ENCODE data around the gene THADA. TPM values are rescaled to one million over a fixed set of nuclear protein-coding genes. Genes with fewer than 3 reads are reported as not detected.
"Not testable (repeated sequence)": the region's sequence is repeated elsewhere in the genome, so short reads cannot be mapped to it uniquely, and the experiment has no call there.

THADA gene
- total and polyA plus RNA-seq, 5 experiments from 2014 or later = 9.2 to 40.3 (median 15.5) TPM

DNA sequence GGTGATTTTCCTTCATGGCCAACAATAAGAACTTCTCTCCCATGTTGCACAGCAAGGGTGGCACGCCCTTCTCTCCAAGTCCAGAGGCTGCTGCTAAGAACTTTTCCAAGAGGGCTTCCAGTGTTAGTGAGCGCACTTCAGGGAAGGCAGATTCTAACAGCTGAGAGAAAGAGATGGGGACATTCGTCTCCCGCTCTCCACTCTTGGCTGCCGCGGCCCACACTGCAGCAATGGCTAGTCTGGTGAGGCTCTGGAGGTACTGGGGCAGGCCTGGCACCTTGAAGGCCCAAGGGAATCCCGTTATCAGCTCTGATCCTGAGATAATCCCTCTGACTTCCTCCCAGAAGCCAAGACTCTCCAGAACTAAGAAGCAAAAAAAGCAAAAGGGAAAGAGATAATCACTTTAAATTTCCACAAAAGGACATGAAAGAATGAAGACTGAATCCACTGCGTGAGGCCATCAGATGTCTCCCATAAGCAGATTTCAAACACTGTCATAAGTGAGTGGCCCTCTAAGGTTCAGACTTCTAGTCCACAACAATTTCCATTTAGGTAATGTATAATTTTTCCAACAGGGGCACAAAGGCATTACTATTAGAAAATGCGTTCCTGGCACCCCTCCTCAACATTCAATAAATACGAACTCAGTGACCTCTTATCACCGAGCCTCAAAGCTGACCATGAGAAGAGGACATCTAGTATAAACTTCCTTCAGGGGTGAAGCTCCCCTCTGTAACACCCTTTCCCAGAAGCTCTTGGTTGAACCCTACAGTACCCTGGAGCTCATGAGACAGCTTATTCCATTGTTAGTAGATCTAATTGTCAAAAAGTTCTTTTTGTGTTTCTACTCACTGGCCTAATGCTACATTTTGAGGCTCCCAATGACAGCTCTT lies 302.7 kb downstream of the THADA start:
- DNase-seq = no peak
- POLR2A ChIA-PET = no interaction called here
- Mint-ChIP-seq H3K27me3 (no peaks in the 10 kb centered on the region), H3K36me3 (peaks cover 16 to 55% (median 43%) of the 10 kb centered on the region in 3 donors), H3K9me3 (peaks cover 0 to 2% (median 0%) of the 10 kb centered on the region in 9 donors), H3K4me1 (peaks cover 6 to 14% (median 13%) of the 10 kb centered on the region in 4 donors), H3K4me3 (no peak overlapping the region), H3K27ac (peak overlapping the region in 2 of 10 donors; percentile 77 to 90)
- ATAC-seq = no peak

GRCh38 chr2:43292297-43292696 lies 303.5 kb downstream of the THADA start:
- Mint-ChIP-seq H3K27ac (no peak overlapping the region), H3K4me1 (peaks cover 6 to 14% (median 13%) of the 10 kb centered on the region in 4 donors), H3K4me3 (no peak overlapping the region), H3K9me3 (peaks cover 0 to 2% (median 0%) of the 10 kb centered on the region in 9 donors), H3K36me3 (peaks cover 21 to 63% (median 51%) of the 10 kb centered on the region in 3 donors), H3K27me3 (no peaks in the 10 kb centered on the region)
- no peak for DNase-seq
- no peak for ATAC-seq
- POLR2A ChIA-PET = no interaction called here

- no peak for ATAC-seq
- POLR2A ChIA-PET = interaction anchor here (0.7 kb wide), 1 partner anchor 47 kb away, joined by 4 read pairs; no protein-coding TSS in a partner anchor
- no peak for DNase-seq
Measured at GRCh38 chr2:43289331-43289730, 306.5 kb downstream of the THADA start.

GRCh38 chr2:43288417-43289305 lies 307.2 kb downstream of the THADA start:
- peaks cover 0 to 3% (median 1%) of the 10 kb centered on the region in 4 donors for H3K4me1 Mint-ChIP-seq
- peaks cover 43 to 97% (median 87%) of the 10 kb centered on the region in 3 donors for H3K36me3 Mint-ChIP-seq
- peaks cover 0 to 32% (median 14%) of the 10 kb centered on the region in 9 donors for H3K9me3 Mint-ChIP-seq
- DNase-seq (no peak), ATAC-seq (no peak)
- H3K4me3 Mint-ChIP-seq = no peak overlapping the region
- POLR2A ChIA-PET = no interaction called here
- peak overlapping the region in 1 of 10 donors; percentile 14 for H3K27ac Mint-ChIP-seq
- no peaks in the 10 kb centered on the region for H3K27me3 Mint-ChIP-seq

More at GRCh38 chr2:43289331-43289730, 306.5 kb downstream of the THADA start:
- Mint-ChIP-seq H3K36me3 (peaks cover 41 to 93% (median 81%) of the 10 kb centered on the region in 3 donors), H3K4me1 (peaks cover 3 to 10% (median 8%) of the 10 kb centered on the region in 4 donors), H3K27ac (no peak overlapping the region), H3K4me3 (no peak overlapping the region), H3K9me3 (peaks cover 0 to 25% (median 13%) of the 10 kb centered on the region in 9 donors), H3K27me3 (no peaks in the 10 kb centered on the region)

DNA sequence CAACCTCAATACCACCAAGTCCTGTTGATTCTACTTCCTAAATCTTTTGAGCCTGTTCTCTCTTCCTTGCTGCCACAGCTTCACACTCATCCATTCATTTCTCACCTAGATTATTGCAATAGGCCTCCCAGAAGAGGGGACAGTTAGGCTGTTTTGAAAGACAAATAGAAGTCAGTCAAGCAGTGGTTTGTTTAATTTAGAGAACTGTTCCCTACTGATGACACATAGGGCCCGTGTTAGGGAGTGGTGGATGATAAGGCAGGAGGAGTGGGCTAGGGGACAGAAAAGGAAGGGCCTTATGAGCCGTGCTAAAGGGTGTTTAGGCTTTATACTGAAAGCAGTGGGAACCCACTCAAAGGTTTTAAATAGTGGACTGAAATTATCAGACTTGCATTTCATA lies 309.9 kb downstream of the THADA start:
- ATAC-seq (no peak), DNase-seq (no peak)
- Mint-ChIP-seq H3K9me3 (peaks cover 0 to 36% (median 17%) of the 10 kb centered on the region in 9 donors), H3K27me3 (no peaks in the 10 kb centered on the region), H3K36me3 (peaks cover 55 to 98% (median 88%) of the 10 kb centered on the region in 3 donors), H3K4me1 (no peaks in the 10 kb centered on the region), H3K27ac (no peak overlapping the region), H3K4me3 (no peak overlapping the region)
- POLR2A ChIA-PET = no interaction called here

GRCh38 chr2:43284967-43285366 lies 310.9 kb downstream of the THADA start:
- POLR2A ChIA-PET = no interaction called here
- no peak overlapping the region for H3K4me3 Mint-ChIP-seq
- ATAC-seq = no peak

GRCh38 chr2:43284347-43284746 lies 311.5 kb downstream of the THADA start:
- H3K4me1 Mint-ChIP-seq, H3K27me3 Mint-ChIP-seq, DNase-seq, H3K27ac Mint-ChIP-seq, ATAC-seq, H3K4me3 Mint-ChIP-seq, POLR2A ChIA-PET: not testable (repeated sequence)
- peaks cover 51 to 98% (median 84%) of the 10 kb centered on the region in 3 donors for H3K36me3 Mint-ChIP-seq
- H3K9me3 Mint-ChIP-seq = peaks cover 0 to 36% (median 17%) of the 10 kb centered on the region in 9 donors

More at GRCh38 chr2:43284967-43285366, 310.9 kb downstream of the THADA start:
- Mint-ChIP-seq H3K27ac (no peak overlapping the region), H3K36me3 (peaks cover 51 to 98% (median 84%) of the 10 kb centered on the region in 3 donors), H3K27me3 (no peaks in the 10 kb centered on the region), H3K4me1 (no peaks in the 10 kb centered on the region), H3K9me3 (peaks cover 0 to 36% (median 17%) of the 10 kb centered on the region in 9 donors)
- DNase-seq = no peak

GRCh38 chr2:43280994-43281393 lies 314.8 kb downstream of the THADA start:
- Mint-ChIP-seq H3K9me3 (peaks cover 0 to 28% (median 12%) of the 10 kb centered on the region in 9 donors), H3K4me3 (no peak overlapping the region), H3K4me1 (peaks cover 0 to 3% (median 0%) of the 10 kb centered on the region in 4 donors), H3K27me3 (no peaks in the 10 kb centered on the region), H3K36me3 (peaks cover 27 to 90% (median 61%) of the 10 kb centered on the region in 3 donors), H3K27ac (peak overlapping the region in 1 of 10 donors; percentile 38)
- POLR2A ChIA-PET = no interaction called here
- DNase-seq (no peak), ATAC-seq (no peak)

DNA sequence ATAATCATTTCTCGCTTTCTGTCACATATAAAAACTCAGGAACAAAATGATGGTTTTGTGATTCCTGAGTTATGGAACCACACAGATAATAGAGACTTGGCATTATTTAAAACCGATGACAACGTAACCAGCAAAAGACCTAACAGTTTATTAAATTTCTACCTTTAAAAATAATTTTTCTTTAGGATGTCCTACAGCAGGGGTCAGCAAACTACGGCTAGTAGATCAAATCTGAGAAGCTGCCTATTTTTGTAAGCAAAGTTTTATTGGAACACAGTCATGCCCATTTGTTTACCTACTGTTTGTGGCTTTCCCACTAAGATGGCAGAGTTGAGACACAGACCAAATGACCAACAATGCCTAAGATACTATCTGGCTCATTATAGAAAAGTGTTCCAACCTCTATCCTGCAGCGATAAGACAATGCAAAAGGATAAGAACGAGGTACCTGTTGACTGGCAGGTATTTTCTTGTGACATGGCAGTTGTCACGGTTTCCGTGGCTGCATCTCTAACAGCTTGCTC lies 316.5 kb downstream of the THADA start:
- no peak for DNase-seq
- Mint-ChIP-seq H3K27me3 (no peaks in the 10 kb centered on the region), H3K36me3 (peaks cover 18 to 82% (median 45%) of the 10 kb centered on the region in 3 donors), H3K4me3 (no peak overlapping the region), H3K4me1 (peaks cover 0 to 3% (median 0%) of the 10 kb centered on the region in 4 donors), H3K9me3 (peaks cover 0 to 12% (median 0%) of the 10 kb centered on the region in 9 donors), H3K27ac (no peak overlapping the region)
- POLR2A ChIA-PET = no interaction called here
- ATAC-seq = no peak

DNA sequence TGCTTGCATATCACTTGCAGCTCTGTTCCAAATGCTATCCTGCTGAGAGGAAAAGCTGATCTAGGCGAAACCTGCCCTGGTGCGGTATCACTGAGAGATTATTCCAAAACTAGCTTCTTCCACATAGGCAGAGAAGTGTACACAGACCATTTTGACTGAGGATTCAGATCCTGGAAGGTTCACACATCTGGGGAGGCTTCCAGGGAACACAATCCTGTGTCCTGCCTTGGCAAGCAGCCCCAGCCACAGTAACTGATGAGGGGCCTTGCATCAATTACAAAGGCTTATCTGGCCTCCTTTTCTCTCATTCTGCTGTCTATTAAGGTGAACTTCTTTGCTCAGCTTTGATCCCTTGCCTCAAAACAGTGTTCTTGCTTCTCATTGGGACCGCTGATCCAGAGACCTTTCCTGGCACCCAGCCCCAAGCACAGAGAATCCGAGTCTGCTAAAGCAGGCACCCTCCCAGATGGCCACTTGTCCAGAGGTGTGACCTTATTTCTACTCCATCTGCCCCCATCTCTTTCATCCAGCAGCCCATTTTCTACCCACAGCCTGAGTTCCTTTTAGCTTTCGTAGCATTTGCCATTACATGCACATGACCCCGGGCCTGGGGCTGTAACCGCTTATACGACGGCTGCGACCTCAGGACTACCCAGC lies 317.1 kb downstream of the THADA start:
- ATAC-seq = no peak
- Mint-ChIP-seq H3K9me3 (peaks cover 0 to 6% (median 0%) of the 10 kb centered on the region in 9 donors), H3K27me3 (no peaks in the 10 kb centered on the region), H3K4me1 (peaks cover 0 to 3% (median 0%) of the 10 kb centered on the region in 4 donors), H3K4me3 (peak overlapping the region in 1 of 10 donors; percentile 23), H3K27ac (peak overlapping the region in 1 of 10 donors; percentile 20), H3K36me3 (peaks cover 16 to 82% (median 38%) of the 10 kb centered on the region in 3 donors)
- no peak for DNase-seq
- POLR2A ChIA-PET = no interaction called here

- H3K27me3 Mint-ChIP-seq = no peaks in the 10 kb centered on the region
- H3K9me3 Mint-ChIP-seq = no peaks in the 10 kb centered on the region
- ATAC-seq (no peak), DNase-seq (no peak)
- peak overlapping the region in 4 of 10 donors; percentile 4 to 82 (median 62) for H3K27ac Mint-ChIP-seq
- peaks cover 0 to 3% (median 1%) of the 10 kb centered on the region in 4 donors for H3K4me1 Mint-ChIP-seq
- H3K36me3 Mint-ChIP-seq = peaks cover 3 to 77% (median 24%) of the 10 kb centered on the region in 3 donors
- H3K4me3 Mint-ChIP-seq = no peak overlapping the region
- POLR2A ChIA-PET = no interaction called here
Measured at GRCh38 chr2:43276962-43277391, 318.9 kb downstream of the THADA start.

Measured in naive thymus-derived CD8-positive, alpha-beta T cell (primary cell).